Uterus (tissue), 4 donors: ENCODE data around the gene TMEM114. TPM values are rescaled to one million over a fixed set of nuclear protein-coding genes. Genes with fewer than 3 reads are reported as not detected.

Experiments used
- DNase-seq, 2 donors: peaks; one replicate each; pipeline ENCODE4 v3.0.0-alpha.2; 2019 to 2020
- H3K27ac ChIP-seq, 2 donors: fragments of 200-600 bp; sonication (generic); 1 replicate in 1 of 2; 2 replicates in 1 of 2; pipeline ENCODE4 v1.5.1; 2016 to 2018
- H3K27me3 ChIP-seq, 2 donors: fragments of 200-600 bp; sonication (generic); one replicate each; pipeline ENCODE4 v1.5.1; 2018 to 2019; ENCODE audit warnings: control low read depth in 1 of 2
- H3K36me3 ChIP-seq, 2 donors: fragments of 200-600 bp; sonication (generic); one replicate each; pipeline ENCODE4 v1.5.1; 2019; ENCODE audit warnings: control low read depth in 1 of 2
- H3K4me1 ChIP-seq, 2 donors: fragments of 200-600 bp; sonication (generic); one replicate each; pipeline ENCODE4 v1.5.1; 2018 to 2019; ENCODE audit warnings: control low read depth in 1 of 2
- H3K4me3 ChIP-seq, 2 donors: fragments of 200-600 bp; sonication (generic); 1 replicate in 1 of 2; 2 replicates in 1 of 2; pipeline ENCODE4 v1.5.1; 2018 to 2019; ENCODE audit warnings: mild to moderate bottlenecking in 1 of 2
- H3K9me3 ChIP-seq, 2 donors: fragments of 200-600 bp; sonication (generic); one replicate each; pipeline ENCODE4 v1.5.1; 2019; ENCODE audit warnings: control low read depth in 1 of 2
- POLR2A ChIP-seq, 2 donors: fragments of 450-650 bp; IDR thresholded peaks; one replicate each; pipeline ENCODE4 v1.6.1; 2016; ENCODE audit warnings: antibody characterized with exemption in 2 of 2, mild to moderate bottlenecking in 1 of 2, moderate library complexity in 1 of 2
- intact Hi-C: fragments of 100-400 bp; cut with DNase I; formaldehyde crosslinking; loops from one replicate; pipeline ENCODE4 v1.15.1; 2023; ENCODE audit warnings: low total_unique reads
- total RNA-seq, 4 donors: library from RNA; depleted of rRNA in 3 of 4; stranded (reverse); fragments of >200 nt in 3 of 4; gene quantifications; one replicate each; pipeline versions ENCODE4 v1.1.0 to v1.2.4, GENCODE V29; 2014 to 2023
- TF ChIP-seq, protein P1 (sequence below), 4 experiments: fragments of 200-600 bp in 2 of 4; fragments of 450-650 bp in 2 of 4; sonication (generic) in 2 of 4; IDR thresholded peaks; one replicate each; pipeline ENCODE4 v1.5.1; 2016 to 2019; ENCODE audit warnings: antibody characterized with exemption in 4 of 4, mild to moderate bottlenecking in 2 of 4, moderate library complexity in 1 of 4
- donor health status: DM: yes; HTN: yes; CAD: no.

TMEM114 gene
- total RNA-seq, 4 donors from 2014 or later = not detected

DNA sequence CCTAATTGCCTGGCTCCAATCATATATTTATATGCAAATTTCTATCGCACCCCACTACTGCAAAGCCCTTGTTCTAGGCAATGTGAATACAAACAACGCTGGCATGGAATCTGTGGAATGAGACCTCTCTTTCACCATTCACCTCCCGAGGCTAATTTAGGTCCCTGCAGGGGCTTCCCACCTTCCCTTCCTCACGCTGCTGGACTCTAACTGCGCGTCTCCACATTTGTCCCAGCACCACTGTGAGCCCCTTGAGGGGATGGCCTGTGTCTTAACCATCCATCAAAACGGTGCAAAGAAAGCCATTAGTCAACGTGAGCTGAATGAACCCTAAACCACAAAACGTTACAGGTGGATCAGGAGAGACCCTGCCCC is 1.6 kb downstream of the TMEM114 start:
- H3K9me3 ChIP-seq = no peaks in the 10 kb centered on the region
- H3K4me1 ChIP-seq = no peaks in the 10 kb centered on the region
- no peak for TF ChIP-seq POLR2A (IDR thresholded peaks at IDR 0.05)
- TF ChIP-seq, protein P1, sequence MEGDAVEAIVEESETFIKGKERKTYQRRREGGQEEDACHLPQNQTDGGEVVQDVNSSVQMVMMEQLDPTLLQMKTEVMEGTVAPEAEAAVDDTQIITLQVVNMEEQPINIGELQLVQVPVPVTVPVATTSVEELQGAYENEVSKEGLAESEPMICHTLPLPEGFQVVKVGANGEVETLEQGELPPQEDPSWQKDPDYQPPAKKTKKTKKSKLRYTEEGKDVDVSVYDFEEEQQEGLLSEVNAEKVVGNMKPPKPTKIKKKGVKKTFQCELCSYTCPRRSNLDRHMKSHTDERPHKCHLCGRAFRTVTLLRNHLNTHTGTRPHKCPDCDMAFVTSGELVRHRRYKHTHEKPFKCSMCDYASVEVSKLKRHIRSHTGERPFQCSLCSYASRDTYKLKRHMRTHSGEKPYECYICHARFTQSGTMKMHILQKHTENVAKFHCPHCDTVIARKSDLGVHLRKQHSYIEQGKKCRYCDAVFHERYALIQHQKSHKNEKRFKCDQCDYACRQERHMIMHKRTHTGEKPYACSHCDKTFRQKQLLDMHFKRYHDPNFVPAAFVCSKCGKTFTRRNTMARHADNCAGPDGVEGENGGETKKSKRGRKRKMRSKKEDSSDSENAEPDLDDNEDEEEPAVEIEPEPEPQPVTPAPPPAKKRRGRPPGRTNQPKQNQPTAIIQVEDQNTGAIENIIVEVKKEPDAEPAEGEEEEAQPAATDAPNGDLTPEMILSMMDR (IDR thresholded peaks at IDR 0.05) = no peak
- H3K27me3 ChIP-seq = peaks cover 6 to 12% of the 10 kb centered on the region in 2 donors
- no peak for DNase-seq
- H3K36me3 ChIP-seq = no peaks in the 10 kb centered on the region
- no peak overlapping the region for H3K4me3 ChIP-seq
- no peak overlapping the region for H3K27ac ChIP-seq
- intact Hi-C loops = no loop called here

GRCh38 chr16:8587065-8587464 is 3.2 kb downstream of the TMEM114 start:
- no peak overlapping the region for H3K27ac ChIP-seq
- no peaks in the 10 kb centered on the region for H3K9me3 ChIP-seq
- H3K36me3 ChIP-seq = no peaks in the 10 kb centered on the region
- H3K27me3 ChIP-seq = peaks cover 6 to 12% of the 10 kb centered on the region in 2 donors
- H3K4me1 ChIP-seq = no peaks in the 10 kb centered on the region
- intact Hi-C loops = no loop called here
- no peak for DNase-seq
- no peak overlapping the region for H3K4me3 ChIP-seq
- TF ChIP-seq, protein P1 (IDR thresholded peaks at IDR 0.05) = no peak
- no peak for TF ChIP-seq POLR2A (IDR thresholded peaks at IDR 0.05)

GRCh38 chr16:8585857-8586256 is 4.5 kb downstream of the TMEM114 start:
- no peak for DNase-seq
- H3K27me3 ChIP-seq = peaks cover 6 to 12% of the 10 kb centered on the region in 2 donors
- no peaks in the 10 kb centered on the region for H3K9me3 ChIP-seq
- H3K4me3 ChIP-seq = no peak overlapping the region
- no peaks in the 10 kb centered on the region for H3K4me1 ChIP-seq
- intact Hi-C loops = no loop called here
- no peak overlapping the region for H3K27ac ChIP-seq
- TF ChIP-seq, protein P1 (IDR thresholded peaks at IDR 0.05) = no peak
- TF ChIP-seq POLR2A (IDR thresholded peaks at IDR 0.05) = no peak
- no peaks in the 10 kb centered on the region for H3K36me3 ChIP-seq

- Histone ChIP-seq H3K36me3 (no peaks in the 10 kb centered on the region), H3K27me3 (peaks cover 4 to 8% of the 10 kb centered on the region in 2 donors), H3K27ac (no peak overlapping the region), H3K9me3 (no peaks in the 10 kb centered on the region), H3K4me1 (no peaks in the 10 kb centered on the region), H3K4me3 (no peak overlapping the region)
- TF ChIP-seq, protein P1 (IDR thresholded peaks at IDR 0.05) = no peak
- TF ChIP-seq POLR2A (IDR thresholded peaks at IDR 0.05) = no peak
- no peak for DNase-seq
- intact Hi-C loops = no loop called here
These were observed 5.3 kb downstream of the TMEM114 start for GRCh38 chr16:8585041-8585440.

GRCh38 chr16:8583732-8584131 is 6.6 kb downstream of the TMEM114 start:
- H3K4me1 ChIP-seq = no peaks in the 10 kb centered on the region
- H3K36me3 ChIP-seq = no peaks in the 10 kb centered on the region
- H3K9me3 ChIP-seq = no peaks in the 10 kb centered on the region
- no peak overlapping the region for H3K4me3 ChIP-seq
- no peak overlapping the region for H3K27ac ChIP-seq
- intact Hi-C loops = no loop called here
- no peak for DNase-seq
- TF ChIP-seq, protein P1 (IDR thresholded peaks at IDR 0.05) = no peak
- no peak for TF ChIP-seq POLR2A (IDR thresholded peaks at IDR 0.05)
- peaks cover 0 to 5% of the 10 kb centered on the region in 2 donors for H3K27me3 ChIP-seq
